Activated CD4-positive, CD25-positive, alpha-beta regulatory T cell (primary cell): ENCODE measurements around the gene LGSN.
"Not testable (repeated sequence)": the region's sequence is repeated elsewhere in the genome, so short reads cannot be mapped to it uniquely, and the experiment has no call there.

Source experiments
- DNase-seq, 4 experiments: peaks; one replicate each; lab custom pipeline; 2025; lab: John Stamatoyannopoulos, UW

LGSN gene

DNA sequence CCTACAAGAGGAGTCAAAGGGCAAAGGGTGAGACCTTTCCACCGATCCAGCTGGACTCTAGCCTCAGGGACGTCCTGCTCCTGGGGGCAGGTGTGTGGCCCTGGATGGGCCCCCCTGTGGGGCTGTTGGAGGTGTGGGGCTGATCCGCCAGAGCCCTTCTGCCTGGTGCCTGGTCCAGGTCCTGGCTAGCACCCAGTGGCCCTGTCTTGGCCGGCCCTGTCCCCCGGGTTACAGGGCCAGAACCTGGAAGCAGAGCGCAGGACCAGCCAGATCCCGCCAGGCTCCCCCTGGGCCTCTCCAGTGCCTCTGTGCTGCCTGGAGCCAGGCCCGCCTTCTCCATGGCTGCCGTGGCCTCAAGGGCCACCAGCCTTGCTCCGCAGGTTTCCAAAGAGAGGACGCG is 89.3 kb downstream of the LGSN start:
- DNase-seq = not testable (repeated sequence)

DNA sequence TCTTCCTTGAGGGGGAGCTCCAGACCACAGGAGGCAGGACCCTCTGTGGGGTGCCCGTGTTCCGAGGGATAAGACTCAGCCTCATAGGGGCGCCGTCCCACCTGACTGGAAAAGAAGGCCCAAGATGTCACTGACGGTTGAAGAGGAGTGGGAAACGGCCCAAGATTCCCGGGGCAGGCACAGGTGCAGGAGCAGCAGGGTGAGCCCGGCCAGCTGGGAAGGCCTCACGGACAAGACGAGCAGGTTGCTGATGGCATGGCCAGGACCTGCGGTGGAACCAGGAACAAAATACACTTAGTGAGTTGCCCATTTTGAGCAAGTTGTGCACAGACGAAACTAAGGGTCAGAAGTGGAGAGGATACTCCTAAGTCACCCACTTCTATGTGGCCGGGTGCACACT is 89.8 kb downstream of the LGSN start:
- DNase-seq = not testable (repeated sequence)

DNA sequence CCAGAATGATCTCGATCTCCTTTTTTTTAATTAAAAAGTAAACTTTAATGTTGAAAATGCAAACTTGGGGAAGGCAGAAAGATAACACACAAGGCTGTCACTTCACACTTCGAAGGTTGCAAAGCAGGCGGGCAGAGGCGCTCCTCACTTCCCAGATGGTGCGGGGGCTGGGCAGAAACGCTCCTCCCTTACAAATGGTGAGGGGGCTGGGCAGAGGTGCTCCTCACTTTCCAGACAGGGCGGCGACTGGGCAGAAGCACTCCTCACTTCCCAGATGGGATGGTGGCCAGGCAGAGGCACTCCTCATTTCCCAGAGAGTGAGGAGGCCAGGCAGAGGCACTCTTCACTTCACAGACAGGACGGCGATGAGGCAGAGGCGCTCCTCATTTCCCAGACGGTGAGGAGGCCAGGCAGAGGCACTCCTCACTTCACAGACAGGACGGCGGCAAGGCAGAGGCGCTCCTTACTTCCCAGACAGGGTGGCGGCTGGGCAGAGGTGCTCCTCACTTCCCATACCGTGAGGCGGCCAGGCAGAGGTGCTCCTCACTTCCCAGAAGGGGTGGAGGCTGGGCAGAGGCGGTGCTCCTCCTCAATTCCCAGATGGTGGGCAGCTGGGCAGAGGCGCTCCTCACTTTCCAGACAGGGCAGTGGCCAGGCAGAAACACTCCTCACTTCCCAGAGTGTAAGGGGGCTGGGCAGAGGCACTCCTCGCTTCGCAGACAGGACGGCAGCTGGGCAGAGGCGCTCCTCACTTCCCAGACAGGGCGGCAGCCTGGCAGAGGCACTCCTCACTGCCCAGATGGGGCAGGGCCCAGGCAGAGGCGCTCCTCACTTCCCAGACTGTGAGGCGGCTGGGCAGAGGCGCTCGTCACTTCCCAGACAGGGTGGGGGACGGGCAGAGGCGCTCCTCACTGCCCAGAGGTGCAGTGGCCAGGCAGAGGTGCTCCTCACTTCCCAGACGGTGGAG is 91.6 kb downstream of the LGSN start:
- DNase-seq = not testable (repeated sequence)

DNA sequence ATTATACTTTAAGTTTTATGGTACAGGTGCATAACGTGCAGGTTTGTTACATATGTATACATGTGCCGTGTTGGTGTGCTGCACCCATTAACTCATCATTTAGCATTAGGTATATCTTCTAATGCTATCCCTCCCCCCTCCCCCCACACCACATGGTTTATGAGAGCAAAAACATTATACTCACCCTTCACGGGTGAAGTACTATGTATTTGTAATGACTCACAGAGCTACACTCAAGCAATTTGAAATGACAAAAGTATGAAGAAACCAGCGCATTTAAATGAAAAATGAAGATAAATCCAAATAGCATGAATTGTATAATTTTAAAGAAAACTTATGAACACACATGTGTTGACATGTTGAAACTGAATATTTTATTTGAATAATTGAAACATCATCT is 93.8 kb downstream of the LGSN start:
- DNase-seq = not testable (repeated sequence)
